Activated CD8-positive, alpha-beta memory T cell treated with anti-CD3 and anti-CD28 coated beads, Interleukin-2, amount 50 U/mL, for 1 hour (primary cell): ENCODE data around the gene MEAF6.
A peak's percentile ranks its signal among the peaks of the same experiment; 100 is the strongest.
"Not testable (repeated sequence)": the region's sequence is repeated elsewhere in the genome, so short reads cannot be mapped to it uniquely, and the experiment has no call there.

Experiments used
- DNase-seq: peaks from one replicate; pipeline ENCODE4 v3.0.0-alpha.2; 2020; ENCODE audit errors: extremely low read depth

MEAF6 gene

DNA sequence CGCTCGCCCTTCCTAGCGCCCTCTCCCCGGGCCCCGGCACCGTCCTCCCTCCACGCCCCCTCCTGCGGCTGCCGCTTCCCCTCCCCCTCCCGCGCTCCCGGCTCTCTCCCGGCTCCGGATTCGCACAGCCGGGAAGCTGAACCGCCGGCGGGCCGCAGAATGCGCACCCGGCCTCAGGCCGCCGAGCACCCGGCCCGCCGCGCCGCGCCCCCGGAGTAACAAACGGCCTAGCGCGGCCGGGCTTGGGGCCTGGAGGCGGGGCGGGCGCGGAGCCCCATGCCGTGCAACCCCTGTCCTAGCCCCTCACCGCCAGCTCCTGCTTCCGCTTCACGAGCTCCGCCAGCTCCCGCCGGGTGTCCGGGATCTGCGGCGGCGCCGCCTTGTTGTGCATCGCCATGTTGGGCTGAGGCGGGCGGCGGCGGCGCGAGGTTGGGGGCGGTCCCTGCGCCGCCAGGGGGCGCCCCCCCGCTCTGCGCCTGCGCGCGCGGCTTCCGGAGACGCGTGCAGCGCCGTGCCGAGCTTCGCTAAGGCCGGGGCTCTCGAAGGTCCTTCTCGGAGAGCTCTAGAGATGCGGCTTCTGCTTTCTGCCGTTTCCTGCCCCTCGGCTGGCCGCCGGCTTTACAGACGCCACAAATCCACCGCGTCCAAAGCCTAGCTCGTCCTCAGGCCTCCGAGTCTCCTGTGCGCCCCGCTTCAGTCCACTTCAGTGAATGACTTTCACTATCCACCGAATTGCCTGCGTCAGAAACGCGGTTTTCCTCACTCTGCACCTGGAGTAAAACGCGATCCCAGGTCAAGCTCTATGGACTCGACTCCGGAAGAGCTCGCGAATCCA is at the start of gene MEAF6:
TSS of gene MEAF6 (minus strand) at position 417 of the 835 bp plus-strand sequence. CDS start at position 397, 20 bp downstream.
- DNase-seq, result peak; percentile 51

DNA sequence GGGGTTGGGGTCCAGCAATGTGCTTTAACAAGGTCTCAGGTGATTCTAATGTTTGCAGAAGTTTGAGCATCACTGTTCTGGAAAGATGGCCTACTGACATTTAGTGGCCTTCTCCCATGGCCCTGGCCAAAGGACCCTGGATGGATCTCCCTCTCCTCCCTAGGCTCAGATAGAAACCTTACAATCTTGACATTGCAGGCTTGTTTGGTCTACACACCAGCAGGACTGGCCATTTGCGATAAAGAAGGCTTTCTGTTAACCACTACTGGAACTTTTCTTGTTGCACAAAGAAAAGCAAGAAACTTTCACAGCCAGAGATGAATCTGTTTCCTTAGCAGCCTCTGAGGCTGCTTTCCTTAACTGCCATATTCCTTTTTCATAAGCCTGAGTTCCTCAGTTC is 48.4 kb upstream of the MEAF6 start:
- no peak for DNase-seq

DNA sequence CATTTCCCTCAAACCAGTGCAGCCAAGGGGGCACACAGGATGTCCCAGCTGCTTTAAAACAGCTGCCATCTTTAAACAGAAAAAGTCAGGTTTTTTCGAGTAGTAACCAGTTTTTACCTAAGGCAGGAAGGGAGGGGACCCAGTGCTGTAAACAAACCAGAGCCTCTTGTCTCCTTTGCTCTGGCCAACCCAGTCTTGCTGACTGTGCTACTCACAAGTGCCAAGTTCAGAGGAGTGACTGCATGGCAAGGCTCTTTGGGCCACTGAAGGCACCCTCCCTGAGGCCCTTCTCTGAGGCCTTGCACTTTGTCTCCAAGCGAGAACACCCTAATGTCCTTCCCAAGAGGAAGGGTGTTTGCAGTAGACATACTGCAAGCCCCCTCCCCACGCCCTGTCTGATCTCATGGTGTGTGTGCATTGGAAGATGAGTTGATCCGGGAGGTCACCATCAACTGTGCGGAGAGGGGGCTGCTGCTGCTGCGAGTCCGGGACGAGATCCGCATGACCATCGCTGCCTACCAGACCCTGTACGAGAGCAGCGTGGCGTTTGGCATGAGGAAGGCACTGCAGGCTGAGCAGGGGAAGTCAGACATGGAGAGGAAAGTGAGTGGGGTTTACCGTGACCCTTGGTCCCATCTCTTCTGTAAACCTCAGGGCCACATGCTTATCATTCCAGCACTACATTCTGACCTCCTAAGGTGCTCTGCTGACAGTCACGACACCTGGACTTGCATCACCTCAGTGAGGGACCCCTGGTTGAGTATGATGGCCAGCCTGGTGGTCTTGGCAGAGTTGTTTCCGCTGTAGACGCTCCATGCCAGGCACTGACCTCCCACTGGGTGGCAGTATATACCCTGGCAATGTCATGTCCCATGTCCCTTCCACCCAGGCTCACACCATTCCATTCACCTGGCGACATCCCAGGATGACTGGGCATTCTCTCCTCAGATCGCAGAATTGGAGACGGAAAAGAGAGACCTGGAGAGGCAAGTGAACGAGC is 46.9 kb upstream of the MEAF6 start:
- DNase-seq, result no peak

DNA sequence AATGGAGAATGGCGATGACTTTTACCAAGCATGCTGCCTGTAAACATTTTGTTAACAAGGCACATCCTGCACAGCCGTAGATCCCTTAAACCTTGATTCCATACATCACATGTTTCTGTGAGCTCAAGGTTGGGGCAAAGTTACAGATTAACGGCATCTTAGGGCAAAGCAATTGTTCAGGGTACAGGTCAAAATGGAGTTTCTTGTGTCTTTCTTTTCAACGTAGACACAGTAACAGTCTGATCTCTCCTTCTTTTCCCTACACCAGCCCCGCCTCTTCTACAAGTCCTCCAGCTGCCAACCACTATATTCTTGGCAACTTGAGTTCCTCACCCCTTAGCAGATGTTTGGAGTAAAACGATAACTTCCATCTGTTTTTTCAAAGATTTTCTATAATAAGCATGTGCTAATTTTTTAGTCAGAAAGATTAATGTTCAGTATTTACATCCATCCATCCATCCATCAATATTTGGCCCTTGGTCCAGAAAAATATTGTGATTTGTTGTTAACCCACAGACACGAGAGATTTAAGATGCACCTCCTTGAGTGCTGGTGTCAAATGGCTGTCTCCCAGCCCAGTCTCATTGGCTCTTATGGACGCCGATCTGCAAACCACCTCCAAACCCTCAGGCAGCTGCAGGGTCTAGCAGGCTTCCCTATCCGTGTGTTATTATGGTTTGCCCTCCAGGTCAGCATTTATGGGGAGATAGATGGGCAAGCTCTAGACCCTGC is 46.0 kb upstream of the MEAF6 start:
- DNase-seq, result no peak

DNA sequence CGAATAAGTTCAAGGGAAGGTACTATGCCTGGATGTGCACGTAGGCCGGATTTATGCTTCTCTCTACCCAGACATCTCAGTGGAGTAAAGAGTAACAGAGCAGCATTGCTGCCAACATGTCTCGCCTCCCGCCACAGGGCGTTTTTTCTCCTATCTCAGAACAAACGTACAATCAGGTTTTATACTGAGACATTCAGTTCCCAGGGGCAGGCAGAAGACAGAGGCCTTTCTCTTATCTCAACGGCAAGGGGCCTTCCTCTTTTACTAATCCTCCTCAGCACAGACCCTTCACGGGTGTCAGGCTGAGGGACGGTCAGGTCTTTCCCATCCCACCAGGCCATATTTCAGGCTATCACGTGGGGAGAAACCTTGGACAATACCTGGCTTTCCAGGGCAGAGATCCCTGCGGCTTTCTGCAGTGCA is 45.4 kb upstream of the MEAF6 start:
- not testable (repeated sequence) for DNase-seq

DNA sequence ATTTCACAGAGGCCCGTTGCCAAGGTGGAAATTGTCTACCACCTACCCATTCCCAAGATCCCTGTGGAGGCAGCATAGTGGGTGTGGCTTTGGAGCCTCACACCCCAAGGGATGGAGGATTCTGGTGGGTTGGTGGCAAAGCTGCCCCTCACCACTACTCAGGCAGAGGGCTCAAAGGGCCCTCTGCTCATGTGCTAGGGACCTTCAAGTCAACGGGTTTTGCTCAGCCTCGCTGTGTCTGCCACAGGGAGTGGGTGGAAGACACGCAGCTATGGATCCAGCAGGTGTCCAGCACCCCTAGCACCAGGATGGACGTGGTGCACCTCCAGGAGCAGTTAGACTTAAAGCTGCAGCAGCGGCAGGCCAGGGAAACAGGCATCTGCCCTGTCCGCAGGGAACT is 44.5 kb upstream of the MEAF6 start:
- no peak for DNase-seq

DNA sequence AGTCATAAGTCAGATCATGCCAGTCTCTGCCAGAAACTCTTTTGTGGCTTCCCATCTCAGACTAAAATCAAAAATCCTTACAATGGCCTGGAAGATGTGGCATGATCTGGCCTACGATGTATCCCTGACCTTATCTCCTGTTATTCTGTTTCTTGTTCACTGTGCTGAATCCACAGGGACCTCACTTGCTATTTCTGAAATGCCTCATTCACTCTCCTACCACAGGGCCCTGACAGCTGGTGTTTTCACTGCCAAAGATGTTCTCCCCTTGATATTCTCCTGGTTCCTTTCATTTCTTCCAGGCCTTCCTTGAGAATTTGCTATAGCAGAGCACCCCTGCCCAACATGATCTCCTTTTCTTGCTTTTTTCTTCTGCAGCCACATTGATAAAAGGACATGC is 43.8 kb upstream of the MEAF6 start:
- no peak for DNase-seq

DNA sequence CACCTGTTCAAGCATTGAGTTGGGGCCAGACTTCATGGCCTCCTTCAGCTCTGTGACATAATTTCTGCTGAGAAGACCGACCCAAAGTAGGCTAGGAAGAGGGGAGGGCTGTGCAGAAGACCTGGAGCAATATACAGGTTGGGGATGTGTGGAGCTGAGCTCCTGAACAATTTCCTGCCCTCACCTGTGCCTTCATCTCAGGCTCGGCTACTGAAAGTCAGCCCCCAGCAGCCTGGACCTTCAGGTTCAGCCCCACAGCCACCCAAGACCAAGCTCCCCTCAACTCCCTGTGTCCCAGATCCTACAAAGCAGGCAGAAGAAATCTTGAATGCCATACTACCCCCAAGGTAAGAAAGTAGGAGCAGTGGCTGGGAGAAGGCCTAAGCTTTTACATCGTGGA is 42.8 kb upstream of the MEAF6 start:
- no peak for DNase-seq

DNA sequence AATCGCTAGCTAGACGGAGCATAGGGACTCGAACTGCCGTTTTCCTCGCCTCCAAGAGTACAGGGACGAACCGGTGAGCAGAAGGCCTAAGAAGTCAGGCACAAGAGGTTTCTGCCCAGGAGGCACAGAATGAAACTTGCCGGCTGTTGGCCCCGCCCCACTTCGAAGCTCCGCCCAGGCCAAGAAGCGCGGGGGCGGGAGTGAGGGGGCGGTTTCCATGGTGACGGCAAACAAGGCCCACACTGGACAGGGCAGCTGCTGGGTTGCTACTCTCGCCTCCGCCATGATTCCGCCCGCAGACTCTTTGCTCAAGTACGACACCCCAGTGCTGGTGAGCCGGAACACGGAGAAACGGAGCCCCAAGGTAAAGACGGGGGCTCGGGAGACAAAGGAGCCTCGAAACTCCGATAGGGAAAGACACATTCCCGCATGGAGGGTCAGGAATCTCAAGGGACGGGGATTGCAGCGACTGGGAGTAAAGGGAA is 42.2 kb upstream of the MEAF6 start, which contains the start of gene DNALI1:
TSS of gene DNALI1 (plus strand) at position 229 of the 485 bp plus-strand sequence. CDS start at position 284, 55 bp downstream.
- no peak for DNase-seq

DNA sequence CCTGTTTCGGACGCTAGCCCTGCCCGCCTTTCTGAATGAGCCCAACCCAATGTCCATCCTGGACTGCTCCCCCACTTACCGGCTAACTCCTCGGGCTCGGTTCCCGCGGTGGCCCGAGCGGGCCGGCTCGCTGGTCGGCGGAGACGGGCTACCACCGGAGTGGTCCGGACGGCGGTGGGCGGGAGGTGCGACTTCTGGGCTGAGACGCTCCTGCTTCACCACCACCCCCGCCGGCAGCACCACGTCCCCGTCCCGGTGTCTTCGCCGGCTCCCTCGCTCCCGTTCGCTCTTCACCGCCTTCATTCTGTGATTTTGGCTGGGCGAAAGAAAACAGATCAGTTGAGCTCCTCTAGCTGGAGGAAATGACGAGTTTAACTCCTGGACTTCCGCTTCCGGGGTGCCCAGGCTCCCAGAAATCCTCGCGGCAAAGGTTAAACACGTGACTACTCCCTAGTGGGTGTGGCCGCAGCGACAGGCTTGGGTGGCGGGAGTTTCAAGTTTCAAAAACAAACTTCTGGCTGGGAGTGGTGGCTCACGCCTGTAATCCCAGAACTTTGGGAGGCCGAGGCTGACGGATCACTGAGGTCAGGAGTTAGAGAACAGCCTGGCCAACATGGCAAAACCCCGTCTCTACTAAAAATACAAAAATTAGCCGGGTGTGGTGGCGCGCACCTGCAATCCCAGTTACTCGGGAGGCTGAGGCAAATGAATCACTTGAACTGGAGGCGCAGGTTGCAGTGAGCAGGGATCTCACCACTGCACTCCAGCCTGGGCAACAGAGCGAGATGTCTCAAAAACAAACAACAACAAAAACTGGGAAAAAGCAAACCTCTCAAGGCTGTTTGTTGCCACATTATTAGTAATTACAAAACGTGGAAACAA is 39.6 kb upstream of the MEAF6 start, which contains the start of gene SNIP1:
TSS of gene SNIP1 (minus strand) at position 367 of the 882 bp plus-strand sequence. CDS start at position 303, 64 bp downstream.
- DNase-seq, result peak; percentile 79

DNA sequence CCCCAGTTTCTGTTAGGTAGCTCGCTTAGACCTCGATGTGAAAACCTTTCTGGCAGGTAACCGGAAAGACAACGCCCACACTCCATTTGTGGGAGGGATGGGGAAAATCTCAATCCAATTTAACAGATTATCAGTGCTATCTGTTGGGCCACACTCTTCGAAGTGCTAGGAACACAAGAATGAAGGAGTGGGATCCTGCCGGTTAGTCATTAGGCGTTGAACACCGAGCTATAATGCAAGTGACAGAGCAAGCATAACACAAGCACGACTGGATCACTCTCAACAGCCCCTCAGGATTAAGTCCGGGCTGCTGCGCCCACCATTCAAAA is 39.0 kb upstream of the MEAF6 start:
- DNase-seq, result no peak

DNA sequence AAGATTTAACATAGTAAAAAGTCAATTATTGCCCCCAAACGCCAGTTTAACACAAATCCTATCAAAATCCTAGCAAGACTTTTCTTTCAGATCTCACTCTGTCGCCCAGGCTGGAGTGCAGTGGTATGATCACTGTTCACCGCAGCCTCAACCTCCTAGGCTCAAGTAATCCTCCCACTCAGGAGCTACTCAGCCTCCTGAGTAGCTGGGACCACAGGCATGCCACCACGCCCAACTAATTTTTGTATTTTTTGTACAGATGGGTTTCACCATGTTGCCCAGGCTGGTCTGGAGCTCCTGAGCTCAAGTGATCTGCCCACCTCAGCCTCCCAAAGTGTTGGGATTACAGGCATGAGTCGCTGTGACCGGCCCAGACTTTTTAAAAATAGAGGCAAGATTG is 34.8 kb upstream of the MEAF6 start:
- no peak for DNase-seq

DNA sequence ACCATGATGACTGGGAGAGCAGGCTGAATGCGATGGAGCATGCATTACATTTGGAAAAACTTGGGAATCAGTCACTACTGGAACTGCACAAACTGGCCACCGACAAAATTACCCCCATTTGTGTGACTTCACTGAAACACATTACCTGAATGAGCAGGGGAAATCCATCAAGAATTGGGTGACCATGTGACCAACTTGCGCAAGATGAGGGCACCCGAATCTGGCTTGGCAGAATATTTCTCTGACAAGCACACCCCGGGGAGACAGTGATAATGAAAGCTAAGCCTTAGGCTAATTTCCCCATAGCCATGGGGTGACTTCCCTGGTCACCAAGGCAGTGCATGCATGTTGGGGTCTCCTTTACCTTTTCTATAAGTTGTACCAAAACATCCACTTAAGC is 30.5 kb upstream of the MEAF6 start:
- DNase-seq, result no peak

DNA sequence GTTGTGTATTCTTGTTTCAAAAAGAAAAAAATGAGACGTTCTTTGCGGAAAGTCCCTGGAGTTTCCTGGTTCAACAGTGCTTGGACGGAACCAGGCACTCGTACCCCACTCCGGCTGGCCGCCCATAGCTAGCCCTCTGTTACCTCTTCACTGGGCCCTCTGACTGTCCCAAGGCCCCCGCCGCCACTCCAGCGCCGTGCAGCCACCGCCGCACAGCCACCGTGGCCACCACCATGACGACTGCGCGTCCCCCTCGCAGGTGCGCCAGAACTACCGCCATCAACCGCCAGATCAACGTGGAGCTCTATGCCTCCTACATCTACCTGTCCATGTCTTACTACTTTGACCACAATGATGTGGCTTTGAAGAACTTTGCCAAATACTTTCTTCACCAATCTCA is 30.0 kb upstream of the MEAF6 start:
- DNase-seq, result no peak

DNA sequence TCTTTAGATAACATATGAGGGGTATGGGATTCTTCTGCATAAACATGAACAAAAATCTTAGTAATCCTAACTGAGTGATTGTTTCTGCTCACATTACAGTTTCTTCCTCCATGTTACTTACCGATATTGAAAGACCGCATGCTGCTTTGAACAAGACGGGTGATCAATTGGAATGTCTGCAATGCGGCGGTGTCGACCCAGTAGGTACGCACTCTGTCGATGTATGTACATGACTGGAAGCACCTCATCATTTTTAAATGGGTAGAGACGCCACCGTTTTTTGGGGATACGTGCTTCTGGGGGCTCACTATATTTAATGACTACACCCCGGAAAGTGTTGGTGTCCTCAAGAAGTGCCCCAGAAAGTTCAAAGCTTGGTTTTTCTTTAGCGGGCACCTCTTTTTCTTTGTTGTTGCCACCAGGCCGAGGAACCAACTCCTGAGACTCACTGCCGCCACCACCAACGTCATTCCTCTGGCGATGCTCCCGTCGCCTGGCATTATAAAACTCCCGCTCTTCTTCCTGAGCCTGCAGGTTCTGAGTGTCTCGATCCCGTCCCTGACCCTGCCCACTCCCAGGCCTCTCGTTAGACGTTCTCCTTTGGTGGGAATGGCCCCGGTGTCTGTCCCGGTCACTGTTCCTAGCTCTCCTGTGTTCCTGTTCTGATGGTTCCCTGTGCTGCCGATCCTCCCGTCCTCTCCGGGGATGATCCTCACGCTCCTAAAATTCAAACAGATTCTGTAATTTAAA is 25.6 kb upstream of the MEAF6 start:
- DNase-seq, result no peak

DNA sequence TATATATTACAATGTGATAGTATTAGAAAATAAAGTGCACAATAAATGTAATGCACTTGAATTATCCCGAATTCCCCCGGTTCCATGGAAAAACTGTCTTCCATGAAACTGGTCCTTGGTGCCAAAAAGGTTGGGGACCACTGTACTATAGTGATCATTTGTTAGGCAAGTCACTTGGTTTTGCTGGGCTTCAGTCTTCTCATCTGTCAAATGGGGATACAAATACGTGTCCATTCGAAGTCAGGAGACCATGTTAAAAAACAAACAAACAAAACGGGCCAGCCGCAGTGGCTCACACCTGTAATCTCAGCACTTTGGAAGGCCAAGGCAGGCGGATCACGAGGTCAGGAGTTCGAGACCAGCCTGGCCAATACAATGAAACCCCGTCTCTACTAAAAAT is 24.6 kb upstream of the MEAF6 start:
- not testable (repeated sequence) for DNase-seq

DNA sequence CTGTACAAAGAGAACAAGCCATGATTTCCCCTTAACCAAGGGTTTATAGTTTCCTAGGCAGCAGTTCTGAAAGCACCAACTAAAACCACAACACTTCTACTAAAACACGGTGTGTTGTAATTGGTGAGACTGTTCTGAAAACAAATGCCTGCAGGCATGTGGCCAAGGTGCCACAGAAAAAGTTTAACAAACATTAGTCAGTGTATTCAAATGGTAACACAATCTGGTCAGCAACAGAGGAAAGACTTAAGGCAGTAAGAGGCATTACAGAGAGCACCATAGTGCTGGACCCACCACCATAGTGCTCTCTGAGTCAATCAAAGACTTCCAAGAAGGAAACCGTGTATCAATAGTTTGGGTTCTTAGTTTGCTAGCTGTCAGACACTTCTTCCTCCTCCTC is 22.8 kb upstream of the MEAF6 start:
- DNase-seq, result no peak

DNA sequence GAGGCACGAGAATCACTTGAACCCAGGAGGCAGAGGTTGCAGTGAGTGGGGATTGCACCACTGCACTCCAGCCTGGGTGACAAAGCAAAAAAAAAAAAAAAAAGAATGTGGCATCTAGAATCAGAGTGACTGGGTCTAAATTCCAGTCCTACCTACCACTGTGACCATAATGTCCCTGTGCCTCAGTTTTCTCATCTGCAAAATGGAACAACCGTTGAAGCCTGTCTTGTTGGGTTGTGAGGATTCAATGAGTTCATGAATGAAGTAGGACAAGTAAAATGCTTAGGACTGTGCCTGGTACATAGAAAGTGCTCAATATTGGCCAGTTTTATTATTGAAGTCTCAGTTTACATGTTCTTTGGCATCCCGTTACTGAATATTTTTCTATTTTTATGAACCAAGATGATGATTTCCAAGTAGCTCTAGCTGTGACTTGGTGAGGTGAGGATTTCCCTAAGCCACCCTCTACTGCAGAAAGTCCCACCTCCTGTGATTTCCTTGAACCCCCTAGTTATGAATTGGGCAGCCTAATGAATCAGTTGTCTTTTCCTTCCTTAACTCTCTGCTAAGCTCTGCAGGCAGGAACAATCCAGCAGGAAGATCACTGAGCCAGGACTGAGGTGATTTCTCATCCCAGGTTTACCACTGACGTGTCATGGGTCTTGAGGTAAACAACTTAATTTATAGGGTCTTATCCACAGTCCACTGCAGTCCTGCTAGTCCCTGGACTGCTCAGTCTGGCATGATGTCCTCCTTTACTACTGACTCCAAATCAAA is 18.9 kb upstream of the MEAF6 start:
- DNase-seq, result no peak
